Spleen (tissue), 11 donors: Measurements from ENCODE around the gene GAS7. TPM values are rescaled to one million over a fixed set of nuclear protein-coding genes. Genes with fewer than 3 reads are reported as not detected.

Experiments
- DNase-seq: peaks from one replicate; pipeline ENCODE4 v3.0.0-alpha.2; 2020
- H3K27ac ChIP-seq, 8 donors: fragments of 200-600 bp; sonication (generic) in 7 of 8; 1 replicate in 4 of 8; 2 replicates in 4 of 8; pipeline versions ENCODE4 v1.5.0 to v1.8.0; 2016 to 2021; ENCODE audit warnings: inconsistent platforms in 4 of 8, mild to moderate bottlenecking in 4 of 8, moderate library complexity in 1 of 8
- H3K27me3 ChIP-seq, 7 donors: fragments of 200-600 bp; sonication (generic) in 6 of 7; replicated peaks in 1 of 7; 1 replicate in 4 of 7; 2 replicates in 3 of 7; pipeline versions ENCODE4 v1.5.0 to v1.8.0; 2016 to 2021; ENCODE audit warnings: inconsistent platforms in 3 of 7, mild to moderate bottlenecking in 1 of 7
- H3K36me3 ChIP-seq, 6 donors: fragments of 200-600 bp; sonication (generic) in 5 of 6; 1 replicate in 4 of 6; 2 replicates in 2 of 6; pipeline versions ENCODE4 v1.5.0 to v1.8.0; 2016 to 2021; ENCODE audit warnings: inconsistent platforms in 2 of 6
- H3K4me1 ChIP-seq, 6 donors: fragments of 200-600 bp; sonication (generic) in 5 of 6; 1 replicate in 3 of 6; 2 replicates in 3 of 6; pipeline versions ENCODE4 v1.5.0 to v1.8.0; 2016 to 2021; ENCODE audit warnings: inconsistent platforms in 3 of 6
- H3K4me3 ChIP-seq, 8 donors: fragments of 200-600 bp; sonication (generic) in 7 of 8; 1 replicate in 4 of 8; 2 replicates in 4 of 8; pipeline versions ENCODE4 v1.5.0 to v1.8.0; 2016 to 2021; ENCODE audit warnings: inconsistent platforms in 4 of 8, mild to moderate bottlenecking in 4 of 8, moderate library complexity in 2 of 8
- H3K9me3 ChIP-seq, 8 donors: fragments of 200-600 bp; sonication (generic) in 7 of 8; 1 replicate in 4 of 8; 2 replicates in 4 of 8; pipeline versions ENCODE4 v1.5.0 to v1.8.0; 2016 to 2021; ENCODE audit warnings: inconsistent platforms in 4 of 8
- CTCF ChIP-seq, 11 experiments: fragments of 200-600 bp in 7 of 11; fragments of 450-650 bp in 4 of 11; sonication (generic) in 4 of 11; IDR thresholded peaks in 8 of 11; conservative IDR thresholded peaks in 3 of 11; 1 replicate in 7 of 11; 2 replicates in 4 of 11; pipeline versions ENCODE4 v1.4.0 to v1.8.0; 2016 to 2021; ENCODE audit warnings: antibody characterized with exemption in 11 of 11, inconsistent platforms in 4 of 11, mild to moderate bottlenecking in 1 of 11
- POLR2A ChIP-seq, 3 donors: fragments of 450-650 bp; IDR thresholded peaks; one replicate each; pipeline ENCODE4 v1.5.1; 2017; ENCODE audit warnings: antibody characterized with exemption in 3 of 3, mild to moderate bottlenecking in 1 of 3
- POLR2AphosphoS5 ChIP-seq, 3 donors: sonication (generic); formaldehyde crosslinking; IDR thresholded peaks; one replicate each; pipeline ENCODE4 v1.5.1; 2017; ENCODE audit warnings: antibody characterized with exemption in 3 of 3
- WGBS, 5 donors: extraction: QIAGEN DNeasy Blood & Tissue Kit in 3 of 5; methylation state at CpG; one replicate each; pipeline versions ENCODE4 v1.1.5 to v1.1.7; 2013 to 2018; 5-methylcytosine and 5-hydroxymethylcytosine counted together
- intact Hi-C: fragments of 100-400 bp; cut with DNase I; formaldehyde crosslinking; loops from one replicate; pipeline ENCODE4 v1.15.0; 2023; ENCODE audit warnings: low total_unique reads
- polyA plus RNA-seq, 3 donors: library from polyadenylated mRNA; stranded (reverse); fragments of 200-250 nt; gene quantifications; one replicate each; pipeline ENCODE4 v1.2.1, GENCODE V29; 2013
- total RNA-seq, 7 donors: library from RNA; depleted of rRNA in 3 of 7; stranded (reverse); fragments of >200 nt in 3 of 7; fragmentation: NEBNext Ultra II Directional in 4 of 7; extraction: Animal tissue kit (Norgen Biotek cat#: 25700) in 4 of 7; gene quantifications; one replicate each; pipeline versions ENCODE4 v1.1.0 to v1.2.1, GENCODE V29; 2016 to 2021
- donor health status: healthy with polysubstance abuse.
- donor health status: DM: no; HTN: no; CAD: no; lungs with moderate emphysema.
- donor health status: DM: no; HTN: no; CAD: no.
- donor health status: Bipolar disorder and iron deficiency.
- donor health status: healthy.
- donor health status: DM: no; HTN: no; CAD: no.
- donor health status: DM: yes; HTN: yes; CAD: no.

GAS7 gene
- total and polyA plus RNA-seq, 10 donors = 4.1 to 127 (median 60.9) TPM

GRCh38 chr17:9958586-9959281 is 239.7 kb downstream of the GAS7 start:
- Histone ChIP-seq H3K27me3 (peaks cover 0 to 10% (median 0%) of the 10 kb centered on the region in 7 donors), H3K9me3 (no peaks in the 10 kb centered on the region), H3K4me1 (peaks cover 0 to 17% (median 9%) of the 10 kb centered on the region in 6 donors), H3K27ac (no peak overlapping the region), H3K36me3 (peaks cover 0 to 52% (median 0%) of the 10 kb centered on the region in 6 donors), H3K4me3 (no peak overlapping the region)
- 59 to 74% (median 64%) methylated on average over 19 of the region's 19 CpGs for WGBS, 5 donors
- no peak for DNase-seq
- TF ChIP-seq POLR2A (IDR thresholded peaks at IDR 0.05) = no peak
- no peak for TF ChIP-seq CTCF (IDR thresholded peaks at IDR 0.05 in 8 of 11, conservative IDR thresholded peaks at IDR 0.05 in 3 of 11)
- TF ChIP-seq POLR2AphosphoS5 (IDR thresholded peaks at IDR 0.05) = peak in 1 of 3 donors; percentile 30
- intact Hi-C loops = no loop called here

GRCh38 chr17:9957244-9957643 is 241.2 kb downstream of the GAS7 start:
- intact Hi-C loops = no loop called here
- Histone ChIP-seq H3K4me3 (no peak overlapping the region), H3K9me3 (no peaks in the 10 kb centered on the region), H3K4me1 (peaks cover 0 to 17% (median 9%) of the 10 kb centered on the region in 6 donors), H3K27ac (no peak overlapping the region), H3K27me3 (peaks cover 0 to 10% (median 0%) of the 10 kb centered on the region in 7 donors), H3K36me3 (peaks cover 0 to 60% (median 0%) of the 10 kb centered on the region in 6 donors)
- no peak for DNase-seq
- TF ChIP-seq POLR2A (IDR thresholded peaks at IDR 0.05) (no peak), POLR2AphosphoS5 (IDR thresholded peaks at IDR 0.05) (no peak), CTCF (IDR thresholded peaks at IDR 0.05 in 8 of 11, conservative IDR thresholded peaks at IDR 0.05 in 3 of 11) (no peak)
- 86 to 93% (median 91%) methylated on average over 8 of the region's 8 CpGs for WGBS, 5 donors

GRCh38 chr17:9956474-9957131 is 241.8 kb downstream of the GAS7 start:
- 69 to 83% (median 80%) methylated on average over 14 of the region's 14 CpGs for WGBS, 5 donors
- Histone ChIP-seq H3K4me3 (no peak overlapping the region), H3K9me3 (no peaks in the 10 kb centered on the region), H3K36me3 (peaks cover 0 to 60% (median 0%) of the 10 kb centered on the region in 6 donors), H3K27ac (no peak overlapping the region), H3K4me1 (peaks cover 0 to 17% (median 9%) of the 10 kb centered on the region in 6 donors), H3K27me3 (peaks cover 0 to 10% (median 0%) of the 10 kb centered on the region in 7 donors)
- no peak for DNase-seq
- TF ChIP-seq CTCF (IDR thresholded peaks at IDR 0.05 in 8 of 11, conservative IDR thresholded peaks at IDR 0.05 in 3 of 11) (no peak), POLR2A (IDR thresholded peaks at IDR 0.05) (no peak), POLR2AphosphoS5 (IDR thresholded peaks at IDR 0.05) (peak in 1 of 3 donors; percentile 34)
- intact Hi-C loops = no loop called here

GRCh38 chr17:9953492-9953891 is 244.9 kb downstream of the GAS7 start:
- Histone ChIP-seq H3K4me1 (peaks cover 0 to 9% (median 4%) of the 10 kb centered on the region in 6 donors), H3K27ac (no peak overlapping the region), H3K27me3 (peaks cover 0 to under 1% (median 0%) of the 10 kb centered on the region in 7 donors), H3K9me3 (no peaks in the 10 kb centered on the region), H3K36me3 (peaks cover 0 to 66% (median 0%) of the 10 kb centered on the region in 6 donors), H3K4me3 (no peak overlapping the region)
- 88 to 91% (median 90%) methylated on average over 10 of the region's 10 CpGs for WGBS, 5 donors
- TF ChIP-seq CTCF (IDR thresholded peaks at IDR 0.05 in 8 of 11, conservative IDR thresholded peaks at IDR 0.05 in 3 of 11) (no peak), POLR2AphosphoS5 (IDR thresholded peaks at IDR 0.05) (no peak), POLR2A (IDR thresholded peaks at IDR 0.05) (no peak)
- intact Hi-C loops = no loop called here
- DNase-seq = no peak
